Measurements from ENCODE around the gene APOC1.
A peak's percentile ranks its signal among the peaks of the same experiment; 100 is the strongest.
"Not testable (repeated sequence)": the region's sequence is repeated elsewhere in the genome, so short reads cannot be mapped to it uniquely, and the experiment has no call there.

APOC1 gene

GRCh38 chr19:44890366-44891015 is 23.9 kb upstream of the APOC1 start:
- DNase-seq: peak; percentile 100

GRCh38 chr19:44891016-44891882 is 23.2 kb upstream of the APOC1 start, which contains the start of gene TOMM40:
TOMM40 (plus strand) TSS chr19:44891254; CDS start chr19:44891416, 162 bp downstream.
- peak; percentile 100 for DNase-seq

- DNase-seq: no peak
Measured at GRCh38 chr19:44892932-44893331, 21.5 kb upstream of the APOC1 start.

GRCh38 chr19:44893332-44894051 is 20.9 kb upstream of the APOC1 start:
- DNase-seq: no peak

GRCh38 chr19:44894052-44894400 is 20.4 kb upstream of the APOC1 start:
- no peak for DNase-seq

GRCh38 chr19:44894946-44895345 is 19.5 kb upstream of the APOC1 start:
- no peak for DNase-seq

DNA sequence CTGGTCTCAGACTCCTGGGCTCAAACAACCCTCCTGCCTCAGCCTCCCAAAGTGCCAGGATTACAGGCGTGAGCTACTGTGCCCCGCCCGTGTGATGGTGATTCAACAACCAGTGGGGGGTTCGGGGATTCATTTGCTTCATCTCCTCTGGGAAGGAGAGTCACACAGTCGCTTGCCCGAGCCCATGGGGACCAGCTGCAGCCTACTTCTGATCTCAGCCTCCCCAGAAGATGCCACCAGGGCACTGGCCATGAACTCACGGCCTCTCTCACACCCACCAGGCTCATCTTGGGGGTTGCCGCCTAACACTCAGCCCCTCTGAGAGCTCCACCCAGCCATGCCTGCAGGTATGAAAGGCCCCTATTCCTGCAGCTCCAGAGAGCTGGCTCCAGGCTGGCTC is 16.6 kb upstream of the APOC1 start:
- no peak for DNase-seq

DNA sequence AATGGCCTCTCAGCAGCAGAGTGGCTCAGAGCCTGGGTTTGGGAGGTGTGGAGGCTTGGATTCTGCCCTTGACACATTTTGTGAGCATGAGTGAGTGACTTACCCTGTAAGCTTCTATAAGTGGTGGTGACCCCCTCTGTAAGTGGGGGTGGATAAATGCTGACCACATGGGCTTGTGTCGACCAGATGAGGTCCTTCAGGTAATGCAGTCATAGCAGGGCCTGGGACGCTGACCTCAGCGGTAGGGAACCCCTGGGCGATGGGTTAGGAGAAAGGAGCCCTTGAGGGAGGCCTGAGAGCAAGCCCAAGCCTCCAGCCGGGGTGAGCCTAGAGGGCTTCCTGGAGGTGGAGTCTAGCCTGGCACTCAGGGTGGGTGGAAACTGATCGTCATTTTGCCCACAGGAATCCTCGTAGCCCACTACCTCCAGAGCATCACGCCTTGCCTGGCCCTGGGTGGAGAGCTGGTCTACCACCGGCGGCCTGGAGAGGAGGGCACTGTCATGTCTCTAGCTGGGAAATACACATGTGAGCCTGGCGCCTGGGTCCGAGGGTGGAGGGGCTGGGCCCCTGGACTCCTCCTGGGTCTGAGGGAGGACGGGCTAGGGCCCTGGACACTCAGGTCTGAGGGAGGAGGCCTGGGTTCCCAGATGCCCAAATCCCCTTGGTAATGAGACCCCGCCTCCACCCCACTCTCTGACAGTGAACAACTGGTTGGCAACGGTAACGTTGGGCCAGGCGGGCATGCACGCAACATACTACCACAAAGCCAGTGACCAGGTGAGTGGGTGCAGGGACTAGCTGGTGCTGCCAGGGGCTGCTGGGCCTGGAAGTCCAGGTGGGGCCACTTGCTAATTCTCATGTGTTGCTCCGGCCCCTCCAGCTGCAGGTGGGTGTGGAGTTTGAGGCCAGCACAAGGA is 13.8 kb upstream of the APOC1 start:
- DNase-seq: no peak

GRCh38 chr19:44903216-44903601 is 11.2 kb upstream of the APOC1 start:
- DNase-seq: no peak

DNA sequence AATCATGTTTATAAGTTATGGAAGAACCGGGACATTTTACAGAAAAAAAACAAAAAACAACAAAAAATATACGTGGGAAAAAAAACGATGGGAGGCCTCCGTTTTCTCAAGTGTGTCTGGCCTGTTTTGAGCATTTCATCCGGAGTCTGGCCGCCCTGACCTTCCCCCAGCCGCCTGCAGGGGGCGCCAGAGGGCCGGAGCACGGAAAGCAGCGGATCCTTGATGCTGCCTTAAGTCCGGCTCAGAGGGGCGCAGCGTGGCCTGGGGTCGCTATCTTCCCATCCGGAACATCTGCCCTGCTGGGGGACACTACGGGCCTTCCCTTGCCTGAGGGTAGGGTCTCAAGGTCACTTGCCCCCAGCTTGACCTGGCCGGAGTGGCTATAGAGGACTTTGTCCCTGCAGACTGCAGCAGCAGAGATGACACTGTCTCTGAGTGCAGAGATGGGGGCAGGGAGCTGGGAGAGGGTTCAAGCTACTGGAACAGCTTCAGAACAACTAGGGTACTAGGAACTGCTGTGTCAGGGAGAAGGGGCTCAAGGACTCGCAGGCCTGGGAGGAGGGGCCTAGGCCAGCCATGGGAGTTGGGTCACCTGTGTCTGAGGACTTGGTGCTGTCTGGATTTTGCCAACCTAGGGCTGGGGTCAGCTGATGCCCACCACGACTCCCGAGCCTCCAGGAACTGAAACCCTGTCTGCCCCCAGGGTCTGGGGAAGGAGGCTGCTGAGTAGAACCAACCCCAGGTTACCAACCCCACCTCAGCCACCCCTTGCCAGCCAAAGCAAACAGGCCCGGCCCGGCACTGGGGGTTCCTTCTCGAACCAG is 10.6 kb upstream of the APOC1 start:
- DNase-seq: peak; percentile 18

GRCh38 chr19:44904426-44904994 is 9.9 kb upstream of the APOC1 start:
- no peak for DNase-seq

GRCh38 chr19:44905437-44906160 is 8.8 kb upstream of the APOC1 start, which contains the start of gene APOE:
APOE (plus strand) TSS chr19:44905796; CDS start chr19:44906625, 829 bp downstream.
- DNase-seq: no peak

DNA sequence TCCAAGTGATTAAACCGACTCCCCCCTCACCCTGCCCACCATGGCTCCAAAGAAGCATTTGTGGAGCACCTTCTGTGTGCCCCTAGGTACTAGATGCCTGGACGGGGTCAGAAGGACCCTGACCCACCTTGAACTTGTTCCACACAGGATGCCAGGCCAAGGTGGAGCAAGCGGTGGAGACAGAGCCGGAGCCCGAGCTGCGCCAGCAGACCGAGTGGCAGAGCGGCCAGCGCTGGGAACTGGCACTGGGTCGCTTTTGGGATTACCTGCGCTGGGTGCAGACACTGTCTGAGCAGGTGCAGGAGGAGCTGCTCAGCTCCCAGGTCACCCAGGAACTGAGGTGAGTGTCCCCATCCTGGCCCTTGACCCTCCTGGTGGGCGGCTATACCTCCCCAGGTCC is 6.8 kb upstream of the APOC1 start:
- DNase-seq: no peak

GRCh38 chr19:44908074-44908835 is 6.2 kb upstream of the APOC1 start:
- DNase-seq: no peak

DNA sequence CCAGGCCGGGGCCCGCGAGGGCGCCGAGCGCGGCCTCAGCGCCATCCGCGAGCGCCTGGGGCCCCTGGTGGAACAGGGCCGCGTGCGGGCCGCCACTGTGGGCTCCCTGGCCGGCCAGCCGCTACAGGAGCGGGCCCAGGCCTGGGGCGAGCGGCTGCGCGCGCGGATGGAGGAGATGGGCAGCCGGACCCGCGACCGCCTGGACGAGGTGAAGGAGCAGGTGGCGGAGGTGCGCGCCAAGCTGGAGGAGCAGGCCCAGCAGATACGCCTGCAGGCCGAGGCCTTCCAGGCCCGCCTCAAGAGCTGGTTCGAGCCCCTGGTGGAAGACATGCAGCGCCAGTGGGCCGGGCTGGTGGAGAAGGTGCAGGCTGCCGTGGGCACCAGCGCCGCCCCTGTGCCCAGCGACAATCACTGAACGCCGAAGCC is 5.6 kb upstream of the APOC1 start:
- no peak for DNase-seq

DNA sequence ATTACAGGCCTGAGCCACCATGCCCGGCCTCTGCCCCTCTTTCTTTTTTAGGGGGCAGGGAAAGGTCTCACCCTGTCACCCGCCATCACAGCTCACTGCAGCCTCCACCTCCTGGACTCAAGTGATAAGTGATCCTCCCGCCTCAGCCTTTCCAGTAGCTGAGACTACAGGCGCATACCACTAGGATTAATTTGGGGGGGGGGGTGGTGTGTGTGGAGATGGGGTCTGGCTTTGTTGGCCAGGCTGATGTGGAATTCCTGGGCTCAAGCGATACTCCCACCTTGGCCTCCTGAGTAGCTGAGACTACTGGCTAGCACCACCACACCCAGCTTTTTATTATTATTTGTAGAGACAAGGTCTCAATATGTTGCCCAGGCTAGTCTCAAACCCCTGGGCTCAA is 4.6 kb upstream of the APOC1 start:
- DNase-seq: no peak

DNA sequence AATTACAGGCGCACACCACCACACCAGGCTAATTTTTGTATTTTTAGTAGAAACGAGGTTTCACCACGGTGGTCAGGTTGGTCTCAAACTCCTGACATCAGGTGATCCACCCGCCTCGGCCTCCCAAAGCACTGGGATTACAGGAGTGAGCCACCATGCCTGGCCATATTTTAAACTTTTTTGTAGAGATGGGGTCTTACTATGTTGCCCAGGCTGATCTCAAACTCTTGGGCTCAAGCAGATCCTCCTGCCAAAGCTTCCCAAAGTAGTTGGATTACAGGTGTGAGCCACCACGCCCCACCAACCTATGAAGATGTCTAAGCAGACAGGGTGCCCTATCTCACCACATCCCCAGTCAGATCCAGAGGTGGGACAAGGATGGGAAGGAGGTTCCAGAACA is 2.5 kb upstream of the APOC1 start:
- not testable (repeated sequence) for DNase-seq

GRCh38 chr19:44912854-44913253 is 1.6 kb upstream of the APOC1 start:
- no peak for DNase-seq

Measured in NCI-H2171 (cell line).